ENCODE measurements around the gene SLCO4A1. TPM values are rescaled to one million over a fixed set of nuclear protein-coding genes. Genes with fewer than 3 reads are reported as not detected.

Gene SLCO4A1
- total and polyA plus RNA-seq, 2 donors (not counting 1 experiment from before 2014, with no cell fraction given): 2.1 to 79.5 TPM

GRCh38 chr20:62715201-62715600 lies 72.9 kb downstream of the SLCO4A1 start:
- TF ChIP-seq CTCF (IDR thresholded peaks at IDR 0.05) (no peak), EZH2 (IDR thresholded peaks at IDR 0.05; ENCODE audit: borderline replicate concordance, insufficient read depth, low read depth, low read length, poor library complexity, severe bottlenecking) (no peak)
- Histone ChIP-seq H3K4me3 (ENCODE audit: control extremely low read depth in 1 of 5, extremely low read depth in 1 of 5, insufficient read depth in 1 of 5, low read depth in 2 of 5, low read length in 4 of 5) (no peak overlapping the region), H2AFZ (ENCODE audit: insufficient read depth, low read depth, low read length, poor library complexity, severe bottlenecking) (no peak overlapping the region), H3K36me3 (replicated peaks in 1 of 2; ENCODE audit: control extremely low read depth in 1 of 2, control insufficient read depth in 1 of 2, extremely low read depth in 1 of 2, insufficient read depth in 2 of 2, low read length in 1 of 2) (no peaks in the 10 kb centered on the region), H4K20me1 (ENCODE audit: control insufficient read depth, insufficient read depth, low read length, poor library complexity, severe bottlenecking) (no peaks in the 10 kb centered on the region), H3K4me1 (ENCODE audit: control insufficient read depth in 2 of 2, insufficient read depth in 2 of 2, low read length in 2 of 2) (no peaks in the 10 kb centered on the region), H3K4me2 (replicated peaks; ENCODE audit: low read depth, low read length, poor library complexity, severe bottlenecking) (no peak overlapping the region), H3K79me2 (ENCODE audit: control insufficient read depth, insufficient read depth, low read length) (no peaks in the 10 kb centered on the region), H3K9ac (ENCODE audit: low read length) (no peak overlapping the region), H3K9me3 (ENCODE audit: control extremely low read depth in 1 of 3, control insufficient read depth in 2 of 3, insufficient read depth in 1 of 3, low read length in 2 of 3) (peaks cover 0 to 9% (median 6%) of the 10 kb centered on the region in 3 donors), H3K27me3 (replicated peaks in 1 of 4; ENCODE audit: control extremely low read depth in 1 of 4, control insufficient read depth in 3 of 4, insufficient read depth in 4 of 4, low read length in 3 of 4) (peaks cover 0 to 14% (median 3%) of the 10 kb centered on the region in 4 experiments), H3K27ac (ENCODE audit: low read length in 2 of 2) (no peak overlapping the region)
- no peaks in the 10 kb centered on the region for H3K4me1 Mint-ChIP-seq
- CTCF ChIA-PET: no interaction called here
- no peak overlapping the region for H3K27ac Mint-ChIP-seq
- H3K27me3 Mint-ChIP-seq: peaks cover 42% of the 10 kb centered on the region
- DNase-seq (no peak), ATAC-seq (ENCODE audit: low read depth) (no peak)
- no peak overlapping the region for H3K4me3 Mint-ChIP-seq
- H3K9me3 Mint-ChIP-seq (ENCODE audit: insufficient read depth): peaks cover 12% of the 10 kb centered on the region
- WGBS (ENCODE audit: insufficient coverage): 89% methylated on average over 10 of the region's 10 CpGs
- intact Hi-C loops (cut with micrococcal nuclease): no loop called here
- POLR2A ChIA-PET: no interaction called here

GRCh38 chr20:62716198-62716940 lies 74.1 kb downstream of the SLCO4A1 start:
- Histone ChIP-seq H3K9me3 (ENCODE audit: control extremely low read depth in 1 of 3, control insufficient read depth in 2 of 3, insufficient read depth in 1 of 3, low read length in 2 of 3) (peaks cover 0 to 13% (median 12%) of the 10 kb centered on the region in 3 donors), H3K9ac (ENCODE audit: low read length) (no peak overlapping the region), H3K79me2 (ENCODE audit: control insufficient read depth, insufficient read depth, low read length) (no peaks in the 10 kb centered on the region), H3K36me3 (replicated peaks in 1 of 2; ENCODE audit: control extremely low read depth in 1 of 2, control insufficient read depth in 1 of 2, extremely low read depth in 1 of 2, insufficient read depth in 2 of 2, low read length in 1 of 2) (no peaks in the 10 kb centered on the region), H3K27me3 (replicated peaks in 1 of 4; ENCODE audit: control extremely low read depth in 1 of 4, control insufficient read depth in 3 of 4, insufficient read depth in 4 of 4, low read length in 3 of 4) (peaks cover 0 to 5% (median 0%) of the 10 kb centered on the region in 4 experiments), H3K4me1 (ENCODE audit: control insufficient read depth in 2 of 2, insufficient read depth in 2 of 2, low read length in 2 of 2) (no peaks in the 10 kb centered on the region), H4K20me1 (ENCODE audit: control insufficient read depth, insufficient read depth, low read length, poor library complexity, severe bottlenecking) (no peaks in the 10 kb centered on the region), H2AFZ (ENCODE audit: insufficient read depth, low read depth, low read length, poor library complexity, severe bottlenecking) (no peak overlapping the region), H3K27ac (ENCODE audit: low read length in 2 of 2) (no peak overlapping the region), H3K4me3 (ENCODE audit: control extremely low read depth in 1 of 5, extremely low read depth in 1 of 5, insufficient read depth in 1 of 5, low read depth in 2 of 5, low read length in 4 of 5) (no peak overlapping the region), H3K4me2 (replicated peaks; ENCODE audit: low read depth, low read length, poor library complexity, severe bottlenecking) (no peak overlapping the region)
- intact Hi-C loops (cut with micrococcal nuclease): no loop called here
- H3K27ac Mint-ChIP-seq: no peak overlapping the region
- H3K4me3 Mint-ChIP-seq: no peak overlapping the region
- ChIA-PET CTCF (no interaction called here), POLR2A (no interaction called here)
- H3K4me1 Mint-ChIP-seq: no peaks in the 10 kb centered on the region
- H3K9me3 Mint-ChIP-seq (ENCODE audit: insufficient read depth): peaks cover 18% of the 10 kb centered on the region
- peaks cover 35% of the 10 kb centered on the region for H3K27me3 Mint-ChIP-seq
- DNase-seq (no peak), ATAC-seq (ENCODE audit: low read depth) (no peak)
- 62% methylated on average over 29 of the region's 30 CpGs for WGBS (ENCODE audit: insufficient coverage)
- no peak for TF ChIP-seq EZH2 (IDR thresholded peaks at IDR 0.05; ENCODE audit: borderline replicate concordance, insufficient read depth, low read depth, low read length, poor library complexity, severe bottlenecking)
- TF ChIP-seq CTCF (IDR thresholded peaks at IDR 0.05): no peak

All from B cell (primary cell).